Measurements from ENCODE around the gene FN1. TPM values are rescaled to one million over a fixed set of nuclear protein-coding genes. Genes with fewer than 3 reads are reported as not detected.

FN1 gene
- polyA plus RNA-seq, 2 of the 4 experiments (the other 2 are of a cell fraction): 203 to 500 TPM

DNA sequence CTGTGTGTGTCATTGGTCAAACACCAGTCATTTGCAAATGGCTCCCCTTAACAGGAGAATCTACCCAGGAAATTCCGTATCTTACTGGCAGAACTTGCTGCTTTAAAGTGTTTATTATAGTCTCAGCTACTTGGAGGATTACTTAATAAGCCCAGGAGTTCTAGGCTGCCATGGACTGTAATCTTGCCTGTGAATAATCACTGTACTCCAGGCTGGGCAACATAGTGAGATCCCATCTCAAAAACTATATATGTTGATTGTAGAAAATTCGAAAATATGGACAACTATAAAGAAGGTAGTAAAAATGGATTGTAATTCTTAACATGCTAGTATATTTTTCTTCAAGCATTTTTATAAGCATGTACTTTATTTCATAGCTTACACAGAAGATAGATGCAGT lies 119.5 kb downstream of the FN1 start:
- 91% methylated on average over 2 of the region's 2 CpGs for WGBS (ENCODE audit: missing lambda C conversion rate)
- Histone ChIP-seq H3K4me3 (no peak overlapping the region), H3K9me3 (no peaks in the 10 kb centered on the region), H3K4me1 (peaks cover 14% of the 10 kb centered on the region), H3K27ac (no peak overlapping the region), H3K4me2 (no peak overlapping the region)
- ATAC-seq (no peak), FAIRE-seq (no peak), DNase-seq (ENCODE audit: low read depth in 1 of 2, low spot score in 1 of 2) (no peak)
- ChIA-PET POLR2A (no interaction called here), CTCF (interaction anchor here (0.8 kb wide), 1 partner anchor 62 kb away, joined by 3 read pairs; no protein-coding TSS in a partner anchor)
- TF ChIP-seq FOSB (CRISPR knock-in tag; IDR thresholded peaks at IDR 0.05): no peak
- TF ChIP-seq HOXB13 (CRISPR knock-in tag; IDR thresholded peaks at IDR 0.05; ENCODE audit: low read depth): no peak
- TF ChIP-seq EP300 (IDR thresholded peaks at IDR 0.05): no peak
- TF ChIP-seq HDAC2 (IDR thresholded peaks at IDR 0.05): no peak
- TF ChIP-seq CHD4 (IDR thresholded peaks at IDR 0.05; ENCODE audit: borderline replicate concordance): no peak
- TF ChIP-seq POLR2AphosphoS2 (conservative IDR thresholded peaks at IDR 0.05; ENCODE audit: low read length): no peak

DNA sequence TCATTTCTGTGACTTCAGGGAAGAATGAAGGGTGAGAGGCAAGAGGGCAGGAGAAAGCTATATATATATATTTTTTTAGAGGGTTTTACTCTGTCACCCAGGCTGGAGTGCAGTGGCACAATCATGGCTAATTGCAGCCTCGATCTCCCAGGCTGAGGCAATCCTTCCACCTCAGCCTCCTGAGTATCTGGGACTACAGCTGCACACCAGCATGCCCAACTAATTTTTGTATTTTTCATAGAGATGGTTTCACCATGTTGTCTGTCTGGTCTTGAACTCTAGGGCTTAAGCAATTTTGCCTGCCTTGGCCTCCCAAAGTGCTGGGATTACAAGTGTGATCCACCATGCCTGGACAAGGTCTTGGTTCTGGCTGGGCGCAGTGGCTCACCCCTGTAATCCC lies 120.6 kb downstream of the FN1 start:
- Histone ChIP-seq H3K4me2 (no peak overlapping the region), H3K4me1 (peaks cover 19% of the 10 kb centered on the region), H3K27ac (no peak overlapping the region), H3K4me3 (no peak overlapping the region), H3K9me3 (no peaks in the 10 kb centered on the region)
- TF ChIP-seq EHMT2 (IDR thresholded peaks at IDR 0.05; ENCODE audit: low read depth) (no peak), TFCP2L1 (CRISPR knock-in tag; IDR thresholded peaks at IDR 0.05) (no peak), CBX2 (IDR thresholded peaks at IDR 0.05; ENCODE audit: borderline replicate concordance, low read depth) (no peak), JUNB (IDR thresholded peaks at IDR 0.05) (no peak)
- TF ChIP-seq, protein P1, sequence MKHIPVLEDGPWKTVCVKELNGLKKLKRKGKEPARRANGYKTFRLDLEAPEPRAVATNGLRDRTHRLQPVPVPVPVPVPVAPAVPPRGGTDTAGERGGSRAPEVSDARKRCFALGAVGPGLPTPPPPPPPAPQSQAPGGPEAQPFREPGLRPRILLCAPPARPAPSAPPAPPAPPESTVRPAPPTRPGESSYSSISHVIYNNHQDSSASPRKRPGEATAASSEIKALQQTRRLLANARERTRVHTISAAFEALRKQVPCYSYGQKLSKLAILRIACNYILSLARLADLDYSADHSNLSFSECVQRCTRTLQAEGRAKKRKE (CRISPR knock-in tag; IDR thresholded peaks at IDR 0.05; ENCODE audit: low read depth): no peak
- TF ChIP-seq, protein P2, sequence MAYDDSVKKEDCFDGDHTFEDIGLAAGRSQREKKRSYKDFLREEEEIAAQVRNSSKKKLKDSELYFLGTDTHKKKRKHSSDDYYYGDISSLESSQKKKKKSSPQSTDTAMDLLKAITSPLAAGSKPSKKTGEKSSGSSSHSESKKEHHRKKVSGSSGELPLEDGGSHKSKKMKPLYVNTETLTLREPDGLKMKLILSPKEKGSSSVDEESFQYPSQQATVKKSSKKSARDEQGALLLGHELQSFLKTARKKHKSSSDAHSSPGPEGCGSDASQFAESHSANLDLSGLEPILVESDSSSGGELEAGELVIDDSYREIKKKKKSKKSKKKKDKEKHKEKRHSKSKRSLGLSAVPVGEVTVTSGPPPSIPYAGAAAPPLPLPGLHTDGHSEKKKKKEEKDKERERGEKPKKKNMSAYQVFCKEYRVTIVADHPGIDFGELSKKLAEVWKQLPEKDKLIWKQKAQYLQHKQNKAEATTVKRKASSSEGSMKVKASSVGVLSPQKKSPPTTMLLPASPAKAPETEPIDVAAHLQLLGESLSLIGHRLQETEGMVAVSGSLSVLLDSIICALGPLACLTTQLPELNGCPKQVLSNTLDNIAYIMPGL (CRISPR knock-in tag; IDR thresholded peaks at IDR 0.05; ENCODE audit: borderline replicate concordance): no peak
- WGBS (ENCODE audit: missing lambda C conversion rate): 100% methylated on average over 2 of the region's 2 CpGs
- CTCF ChIA-PET: no interaction called here
- POLR2A ChIA-PET: no interaction called here
- ATAC-seq (no peak), DNase-seq (ENCODE audit: low read depth in 1 of 2, low spot score in 1 of 2) (no peak), FAIRE-seq (no peak)

DNA sequence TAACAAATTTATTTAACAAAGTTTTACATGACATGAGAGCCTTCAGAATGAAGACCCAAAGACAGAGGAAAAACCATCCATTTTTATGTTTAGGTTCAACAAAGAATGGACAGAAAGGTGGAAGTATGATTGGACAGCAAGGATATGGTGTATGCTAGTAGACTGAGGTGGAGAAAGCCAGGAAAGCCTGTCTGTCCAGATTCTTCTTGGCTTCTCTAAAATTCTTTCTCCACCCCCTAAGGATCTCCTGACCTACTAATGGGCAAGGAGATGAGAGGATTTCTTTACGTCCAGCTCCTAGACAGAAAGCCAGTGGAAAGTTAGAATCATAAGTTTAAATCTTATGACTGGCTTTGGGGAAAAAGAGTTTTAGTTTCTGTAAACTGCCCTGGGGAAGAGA lies 121.0 kb downstream of the FN1 start:
- no peaks in the 10 kb centered on the region for H3K9me3 ChIP-seq
- no peak overlapping the region for H3K27ac ChIP-seq
- ATAC-seq (no peak), FAIRE-seq (no peak), DNase-seq (ENCODE audit: low read depth in 1 of 2, low spot score in 1 of 2) (no peak)
- WGBS (ENCODE audit: missing lambda C conversion rate): 93% methylated on average over 1 of the region's 1 CpG
- CTCF ChIA-PET: no interaction called here
- H3K4me3 ChIP-seq: no peak overlapping the region
- peaks cover 19% of the 10 kb centered on the region for H3K4me1 ChIP-seq
- TF ChIP-seq CHD2 (IDR thresholded peaks at IDR 0.05; ENCODE audit: low read length, partially characterized antibody) (no peak), FOSL2 (IDR thresholded peaks at IDR 0.05) (no peak), FOSL2 (CRISPR knock-in tag; IDR thresholded peaks at IDR 0.05) (no peak), ESRRA (IDR thresholded peaks at IDR 0.05; ENCODE audit: borderline replicate concordance, low read length) (no peak), JUN (IDR thresholded peaks at IDR 0.05) (no peak), TP53 (CRISPR knock-in tag; IDR thresholded peaks at IDR 0.05) (no peak), HOXA7 (CRISPR knock-in tag; IDR thresholded peaks at IDR 0.05) (no peak)
- TF ChIP-seq, protein P3, sequence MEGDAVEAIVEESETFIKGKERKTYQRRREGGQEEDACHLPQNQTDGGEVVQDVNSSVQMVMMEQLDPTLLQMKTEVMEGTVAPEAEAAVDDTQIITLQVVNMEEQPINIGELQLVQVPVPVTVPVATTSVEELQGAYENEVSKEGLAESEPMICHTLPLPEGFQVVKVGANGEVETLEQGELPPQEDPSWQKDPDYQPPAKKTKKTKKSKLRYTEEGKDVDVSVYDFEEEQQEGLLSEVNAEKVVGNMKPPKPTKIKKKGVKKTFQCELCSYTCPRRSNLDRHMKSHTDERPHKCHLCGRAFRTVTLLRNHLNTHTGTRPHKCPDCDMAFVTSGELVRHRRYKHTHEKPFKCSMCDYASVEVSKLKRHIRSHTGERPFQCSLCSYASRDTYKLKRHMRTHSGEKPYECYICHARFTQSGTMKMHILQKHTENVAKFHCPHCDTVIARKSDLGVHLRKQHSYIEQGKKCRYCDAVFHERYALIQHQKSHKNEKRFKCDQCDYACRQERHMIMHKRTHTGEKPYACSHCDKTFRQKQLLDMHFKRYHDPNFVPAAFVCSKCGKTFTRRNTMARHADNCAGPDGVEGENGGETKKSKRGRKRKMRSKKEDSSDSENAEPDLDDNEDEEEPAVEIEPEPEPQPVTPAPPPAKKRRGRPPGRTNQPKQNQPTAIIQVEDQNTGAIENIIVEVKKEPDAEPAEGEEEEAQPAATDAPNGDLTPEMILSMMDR (IDR thresholded peaks at IDR 0.05): no peak
- POLR2A ChIA-PET: no interaction called here
- 0 out of 3 replicates have a peak overlapping the region, but pooled peaks have one; percentile 1 for H3K4me2 ChIP-seq

Measured in A549 (cell line).